MM.1S (cell line): Measurements from ENCODE around the gene PHKA2.
A peak's percentile ranks its signal among the peaks of the same experiment; 100 is the strongest.

Experiments used
- DNase-seq: peaks from one replicate; pipeline ENCODE4 v3.0.0-alpha.2; 2015
- H2AFZ ChIP-seq: fragments of 300-600 bp; sonication (generic); 2 replicates; pipeline ENCODE4 v1.6.0; 2016; ENCODE audit warnings: antibody characterized with exemption, low read length
- H3F3A ChIP-seq: fragments of 300-600 bp; sonication (generic); 2 replicates; pipeline ENCODE4 v1.6.1; 2016; ENCODE audit warnings: mild to moderate bottlenecking, antibody characterized with exemption, low read length, moderate library complexity, mixed read lengths; ENCODE audit not compliant: insufficient read depth
- H3K27ac ChIP-seq: fragments of 300-600 bp; sonication (generic); 2 replicates; pipeline ENCODE4 v1.5.1; 2016; ENCODE audit warnings: mild to moderate bottlenecking, low read length
- H3K27me3 ChIP-seq: fragments of 300-600 bp; sonication (generic); replicated peaks from 2 replicates; pipeline ENCODE4 v1.6.0; 2016; ENCODE audit warnings: low read length; ENCODE audit not compliant: insufficient read depth
- H3K36me3 ChIP-seq: fragments of 300-600 bp; sonication (generic); replicated peaks from 2 replicates; pipeline ENCODE4 v1.6.1; 2016; ENCODE audit warnings: mild to moderate bottlenecking, low read length, mixed read lengths; ENCODE audit not compliant: insufficient read depth
- H3K4me1 ChIP-seq: fragments of 300-600 bp; sonication (generic); 2 replicates; pipeline ENCODE4 v1.6.1; 2016; ENCODE audit warnings: low read length, mixed read lengths
- H3K4me2 ChIP-seq: fragments of 300-600 bp; sonication (generic); 2 replicates; pipeline ENCODE4 v1.6.0; 2016; ENCODE audit warnings: low read depth, low read length
- H3K4me3 ChIP-seq: fragments of 300-600 bp; sonication (generic); 2 replicates; pipeline ENCODE4 v1.5.1; 2016; ENCODE audit warnings: low read length, mixed read lengths
- H3K79me2 ChIP-seq: fragments of 300-600 bp; sonication (generic); 2 replicates; pipeline ENCODE4 v1.6.1; 2016; ENCODE audit warnings: mixed run types, low read length, mixed read lengths
- H3K9ac ChIP-seq: fragments of 300-600 bp; sonication (generic); 2 replicates; pipeline ENCODE4 v1.6.1; 2016; ENCODE audit warnings: low read length, mixed read lengths
- H3K9me2 ChIP-seq: fragments of 300-600 bp; sonication (generic); replicated peaks from 2 replicates; pipeline ENCODE4 v1.6.1; 2016; ENCODE audit warnings: mild to moderate bottlenecking, low read length, mixed read lengths; ENCODE audit not compliant: insufficient read depth
- H3K9me3 ChIP-seq: fragments of 300-600 bp; sonication (generic); replicated peaks from 2 replicates; pipeline ENCODE4 v1.6.1; 2016; ENCODE audit warnings: mild to moderate bottlenecking, low read length, mixed read lengths; ENCODE audit not compliant: insufficient read depth
- H4K20me1 ChIP-seq: fragments of 300-600 bp; sonication (generic); 2 replicates; pipeline ENCODE4 v1.6.1; 2016; ENCODE audit warnings: mild to moderate bottlenecking, low read length, moderate library complexity, mixed read lengths; ENCODE audit not compliant: insufficient read depth
- EZH2 ChIP-seq: fragments of 300-600 bp; sonication (generic); optimal IDR thresholded peaks from 2 replicates; pipeline ENCODE3; 2017; ENCODE audit warnings: low read depth, mild to moderate bottlenecking, antibody characterized with exemption, low read length, mixed read lengths
- EZH2phosphoT487 ChIP-seq: fragments of 300-600 bp; sonication (generic); IDR thresholded peaks from 2 replicates; pipeline ENCODE4 v1.6.1; 2018; ENCODE audit warnings: antibody characterized with exemption, low read length
- TF ChIP-seq, protein P1 (sequence below): fragments of 300-600 bp; sonication (generic); IDR thresholded peaks from 2 replicates; pipeline ENCODE4 v1.5.1; 2016; ENCODE audit warnings: antibody characterized with exemption, low read length, mixed read lengths

The PHKA2 gene

GRCh38 chrX:18995221-18995620, 11.3 kb upstream of the PHKA2 start:
- Histone ChIP-seq H3K4me1 (no peaks in the 10 kb centered on the region), H3K27ac (no peak overlapping the region), H4K20me1 (no peaks in the 10 kb centered on the region), H3K4me2 (no peak overlapping the region), H3K9me3 (no peaks in the 10 kb centered on the region), H3K4me3 (no peak overlapping the region), H3K79me2 (no peaks in the 10 kb centered on the region), H3F3A (no peaks in the 10 kb centered on the region), H3K27me3 (no peaks in the 10 kb centered on the region), H3K9ac (no peak overlapping the region), H2AFZ (no peak overlapping the region), H3K36me3 (no peaks in the 10 kb centered on the region), H3K9me2 (no peaks in the 10 kb centered on the region)
- TF ChIP-seq EZH2 (no peak), EZH2phosphoT487 (no peak)
- TF ChIP-seq, protein P1, sequence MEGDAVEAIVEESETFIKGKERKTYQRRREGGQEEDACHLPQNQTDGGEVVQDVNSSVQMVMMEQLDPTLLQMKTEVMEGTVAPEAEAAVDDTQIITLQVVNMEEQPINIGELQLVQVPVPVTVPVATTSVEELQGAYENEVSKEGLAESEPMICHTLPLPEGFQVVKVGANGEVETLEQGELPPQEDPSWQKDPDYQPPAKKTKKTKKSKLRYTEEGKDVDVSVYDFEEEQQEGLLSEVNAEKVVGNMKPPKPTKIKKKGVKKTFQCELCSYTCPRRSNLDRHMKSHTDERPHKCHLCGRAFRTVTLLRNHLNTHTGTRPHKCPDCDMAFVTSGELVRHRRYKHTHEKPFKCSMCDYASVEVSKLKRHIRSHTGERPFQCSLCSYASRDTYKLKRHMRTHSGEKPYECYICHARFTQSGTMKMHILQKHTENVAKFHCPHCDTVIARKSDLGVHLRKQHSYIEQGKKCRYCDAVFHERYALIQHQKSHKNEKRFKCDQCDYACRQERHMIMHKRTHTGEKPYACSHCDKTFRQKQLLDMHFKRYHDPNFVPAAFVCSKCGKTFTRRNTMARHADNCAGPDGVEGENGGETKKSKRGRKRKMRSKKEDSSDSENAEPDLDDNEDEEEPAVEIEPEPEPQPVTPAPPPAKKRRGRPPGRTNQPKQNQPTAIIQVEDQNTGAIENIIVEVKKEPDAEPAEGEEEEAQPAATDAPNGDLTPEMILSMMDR, result no peak
- no peak for DNase-seq

- Histone ChIP-seq H4K20me1 (no peaks in the 10 kb centered on the region), H3K4me2 (no peak overlapping the region), H3K36me3 (no peaks in the 10 kb centered on the region), H3K9me2 (no peaks in the 10 kb centered on the region), H3K27me3 (no peaks in the 10 kb centered on the region), H3F3A (no peaks in the 10 kb centered on the region), H3K4me3 (no peak overlapping the region), H2AFZ (no peak overlapping the region), H3K4me1 (no peaks in the 10 kb centered on the region), H3K79me2 (no peaks in the 10 kb centered on the region), H3K9me3 (no peaks in the 10 kb centered on the region), H3K9ac (no peak overlapping the region), H3K27ac (no peak overlapping the region)
- DNase-seq, result no peak
- TF ChIP-seq, protein P1, result no peak
- no peak for TF ChIP-seq EZH2phosphoT487
- no peak for TF ChIP-seq EZH2
Observed at GRCh38 chrX:18994713-18995112, 10.8 kb upstream of the PHKA2 start.

- no peaks in the 10 kb centered on the region for H3K9me2 ChIP-seq
- H3K27me3 ChIP-seq, result no peaks in the 10 kb centered on the region
- no peaks in the 10 kb centered on the region for H3K9me3 ChIP-seq
- H3K9ac ChIP-seq, result no peak overlapping the region
- TF ChIP-seq EZH2phosphoT487, result no peak
- TF ChIP-seq EZH2, result no peak
- TF ChIP-seq, protein P1, result no peak
- no peaks in the 10 kb centered on the region for H4K20me1 ChIP-seq
- no peak overlapping the region for H3K27ac ChIP-seq
- no peaks in the 10 kb centered on the region for H3K79me2 ChIP-seq
- no peak overlapping the region for H3K4me2 ChIP-seq
- no peak for DNase-seq
- H3K4me1 ChIP-seq, result no peaks in the 10 kb centered on the region
- H2AFZ ChIP-seq, result no peak overlapping the region
- no peaks in the 10 kb centered on the region for H3K36me3 ChIP-seq
- H3F3A ChIP-seq, result no peaks in the 10 kb centered on the region
- no peak overlapping the region for H3K4me3 ChIP-seq
Observed at GRCh38 chrX:18992829-18993228, 8.9 kb upstream of the PHKA2 start.

DNA sequence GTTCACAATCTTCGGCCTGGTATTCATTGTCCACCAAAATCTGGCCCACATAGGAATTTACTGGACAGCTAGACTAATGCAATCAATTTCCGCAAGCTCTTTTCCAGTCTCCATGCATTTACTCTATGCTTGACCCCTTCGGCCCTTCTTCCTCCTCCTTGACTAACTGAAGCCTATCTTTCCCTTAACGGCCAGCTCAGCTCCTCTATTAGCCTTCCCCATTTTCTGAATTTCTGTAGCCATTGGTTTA, 1.2 kb upstream of the PHKA2 start:
- H4K20me1 ChIP-seq, result no peaks in the 10 kb centered on the region
- no peaks in the 10 kb centered on the region for H3K36me3 ChIP-seq
- H3K4me2 ChIP-seq, result peak overlapping the region; percentile 77
- peak overlapping the region; percentile 82 for H3K4me3 ChIP-seq
- H3F3A ChIP-seq, result no peaks in the 10 kb centered on the region
- DNase-seq, result no peak
- no peaks in the 10 kb centered on the region for H3K9me3 ChIP-seq
- no peaks in the 10 kb centered on the region for H3K27me3 ChIP-seq
- H3K9ac ChIP-seq, result peak overlapping the region; percentile 81; the same call in 1 of the 2 replicates
- H3K9me2 ChIP-seq, result no peaks in the 10 kb centered on the region
- peaks cover 22% of the 10 kb centered on the region for H3K79me2 ChIP-seq
- H3K4me1 ChIP-seq, result no peaks in the 10 kb centered on the region
- peak overlapping the region; percentile 66 for H2AFZ ChIP-seq
- H3K27ac ChIP-seq, result peak overlapping the region; percentile 77; the same call in 1 of the 2 replicates
- TF ChIP-seq EZH2, result no peak
- TF ChIP-seq EZH2phosphoT487, result no peak
- TF ChIP-seq, protein P1, result no peak
